Astrocyte of the cerebellum (primary cell): Measurements from ENCODE around the gene FOXD2.

Experiments used
- DNase-seq: peaks from one replicate; pipeline ENCODE4 v3.0.0-alpha.2; 2011; ENCODE audit warnings: low read depth
- H3K4me3 ChIP-seq: 2 replicates; pipeline ENCODE4 v1.5.1; 2011; ENCODE audit warnings: mild to moderate bottlenecking, low read depth, low read length, moderate library complexity
- CTCF ChIP-seq: IDR thresholded peaks from 2 replicates; pipeline ENCODE4 v1.5.1; 2012; ENCODE audit warnings: low read length, low read depth, moderate library complexity, mild to moderate bottlenecking; ENCODE audit errors: missing control alignments
- in situ Hi-C: cut with HindIII; loops from 2 replicates; pipeline ENCODE4 v1.10.0; 2017; ENCODE audit warnings: low sequenced_read_pairs

Gene FOXD2

DNA sequence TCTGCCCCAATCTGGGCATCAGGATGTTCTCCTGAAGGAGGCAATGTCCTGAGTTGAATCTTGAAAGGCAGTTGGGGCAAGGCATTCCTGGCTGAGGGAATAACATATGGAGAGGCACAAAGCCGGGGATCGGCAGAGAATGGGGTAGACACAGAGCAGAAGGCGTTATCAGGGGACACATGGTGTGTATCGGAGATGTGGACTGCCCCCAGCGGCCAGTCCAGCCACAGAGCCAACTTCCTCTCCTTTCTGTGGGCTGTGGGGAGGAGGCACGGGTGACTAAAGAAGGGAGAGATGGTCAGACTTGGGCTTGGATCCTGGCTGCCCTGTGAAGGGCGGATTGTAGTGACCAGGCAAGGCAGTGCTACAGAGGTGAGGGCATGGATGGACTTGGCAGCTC lies 32.1 kb downstream of the FOXD2 start:
- no peak for TF ChIP-seq CTCF
- H3K4me3 ChIP-seq = no peak overlapping the region

DNA sequence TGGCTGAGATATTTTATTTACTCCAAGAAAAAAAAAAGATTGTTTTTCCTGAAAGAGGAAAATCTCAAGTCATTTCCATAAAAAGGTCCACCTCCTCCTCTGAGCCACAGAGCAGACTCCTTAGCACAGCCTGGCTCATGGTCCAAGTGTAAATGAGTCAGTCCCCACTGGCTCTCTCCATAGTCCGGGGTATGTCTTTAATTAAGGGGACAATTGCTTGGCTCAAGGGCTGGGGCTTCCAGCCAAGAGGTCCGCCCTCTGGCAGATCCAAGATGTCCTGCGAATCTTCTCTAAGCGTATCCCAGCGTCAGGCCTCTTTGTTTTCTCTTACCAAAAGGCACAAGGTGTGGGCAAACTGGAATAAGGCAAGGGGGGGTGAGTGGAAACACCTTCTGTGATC lies 33.3 kb downstream of the FOXD2 start:
- no peak for TF ChIP-seq CTCF
- in situ Hi-C loops = no loop called here
- no peak overlapping the region for H3K4me3 ChIP-seq
- no peak for DNase-seq

More for the DNA sequence above, 32.1 kb downstream of the FOXD2 start:
- in situ Hi-C loops = no loop called here
- DNase-seq = no peak

DNA sequence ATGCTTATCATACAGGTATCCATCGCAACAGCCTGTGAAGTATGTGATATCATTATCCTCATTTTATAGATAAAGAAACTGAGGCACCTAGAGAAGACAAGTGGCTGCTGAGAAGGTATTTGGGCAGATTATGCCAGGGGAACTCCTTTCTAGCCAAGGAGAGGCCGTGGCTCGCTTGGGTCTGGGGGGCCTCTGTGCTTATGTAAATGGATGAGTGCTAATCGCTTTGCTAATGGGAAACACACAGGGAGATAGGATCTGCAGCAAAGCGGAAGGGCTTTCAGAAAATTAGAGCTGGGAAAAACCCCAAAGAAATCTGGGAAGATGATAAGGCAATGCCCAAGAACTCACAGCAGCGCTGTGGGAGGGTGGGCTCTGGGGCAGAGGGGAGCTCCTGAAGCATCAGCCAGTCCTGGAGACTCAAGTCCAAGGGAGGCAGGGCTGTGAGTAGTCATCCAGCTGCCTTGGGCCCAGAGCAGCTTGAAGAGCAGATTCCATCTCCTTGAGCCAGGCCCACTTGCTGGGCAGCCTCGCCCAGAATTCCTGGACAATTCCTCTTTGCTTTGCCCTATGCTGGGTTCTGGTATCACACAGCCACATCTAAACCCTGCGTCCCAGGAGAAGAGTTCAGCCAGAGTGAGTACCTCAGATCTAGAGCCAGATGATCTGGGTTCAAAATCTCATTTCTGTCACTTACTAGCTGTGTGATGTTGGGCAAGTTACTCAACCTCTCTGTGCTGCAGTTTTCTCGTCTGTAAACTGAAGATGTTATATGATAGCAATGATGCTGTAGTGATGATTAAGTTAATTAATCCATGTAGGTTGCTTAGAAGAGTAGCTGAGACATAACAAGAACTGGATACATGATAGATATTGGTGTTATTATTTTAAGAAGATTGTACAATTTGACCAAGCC lies 36.7 kb downstream of the FOXD2 start:
- in situ Hi-C loops = no loop called here
- no peak for DNase-seq
- no peak for TF ChIP-seq CTCF
- no peak overlapping the region for H3K4me3 ChIP-seq

DNA sequence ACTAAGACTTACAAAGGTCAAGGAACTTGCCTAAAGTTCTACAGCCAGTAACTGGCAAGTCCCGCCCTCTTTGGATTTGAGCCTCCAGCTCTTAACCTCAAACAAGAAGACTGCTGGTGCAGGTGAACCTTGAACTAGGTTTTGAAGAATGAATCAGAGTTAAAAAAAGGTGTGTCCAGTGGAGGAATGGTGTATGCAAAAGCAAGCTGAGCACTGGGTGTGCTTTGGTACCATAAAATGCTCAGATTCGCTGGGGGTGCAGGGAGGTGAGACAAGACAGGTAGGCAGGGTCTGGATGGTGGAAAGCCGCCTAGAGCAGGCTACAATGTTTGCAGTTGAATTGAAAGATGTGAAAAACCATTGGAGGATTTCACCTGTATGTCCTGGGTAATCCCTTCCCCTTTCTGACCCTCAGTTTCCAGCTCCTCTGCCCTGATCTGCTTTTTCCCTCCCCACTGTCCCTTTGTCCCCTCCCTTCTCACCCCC lies 39.8 kb downstream of the FOXD2 start:
- in situ Hi-C loops = no loop called here
- no peak for DNase-seq
- no peak for TF ChIP-seq CTCF
- H3K4me3 ChIP-seq = no peak overlapping the region

GRCh38 chr1:47478090-47478489 lies 40.2 kb downstream of the FOXD2 start:
- no peak overlapping the region for H3K4me3 ChIP-seq
- TF ChIP-seq CTCF = no peak
- in situ Hi-C loops = no loop called here
- no peak for DNase-seq

GRCh38 chr1:47479664-47480063 lies 41.8 kb downstream of the FOXD2 start:
- in situ Hi-C loops = no loop called here
- no peak for DNase-seq
- no peak for TF ChIP-seq CTCF
- H3K4me3 ChIP-seq = no peak overlapping the region
